ENCODE data around the gene ZDHHC1.

ZDHHC1 gene

DNA sequence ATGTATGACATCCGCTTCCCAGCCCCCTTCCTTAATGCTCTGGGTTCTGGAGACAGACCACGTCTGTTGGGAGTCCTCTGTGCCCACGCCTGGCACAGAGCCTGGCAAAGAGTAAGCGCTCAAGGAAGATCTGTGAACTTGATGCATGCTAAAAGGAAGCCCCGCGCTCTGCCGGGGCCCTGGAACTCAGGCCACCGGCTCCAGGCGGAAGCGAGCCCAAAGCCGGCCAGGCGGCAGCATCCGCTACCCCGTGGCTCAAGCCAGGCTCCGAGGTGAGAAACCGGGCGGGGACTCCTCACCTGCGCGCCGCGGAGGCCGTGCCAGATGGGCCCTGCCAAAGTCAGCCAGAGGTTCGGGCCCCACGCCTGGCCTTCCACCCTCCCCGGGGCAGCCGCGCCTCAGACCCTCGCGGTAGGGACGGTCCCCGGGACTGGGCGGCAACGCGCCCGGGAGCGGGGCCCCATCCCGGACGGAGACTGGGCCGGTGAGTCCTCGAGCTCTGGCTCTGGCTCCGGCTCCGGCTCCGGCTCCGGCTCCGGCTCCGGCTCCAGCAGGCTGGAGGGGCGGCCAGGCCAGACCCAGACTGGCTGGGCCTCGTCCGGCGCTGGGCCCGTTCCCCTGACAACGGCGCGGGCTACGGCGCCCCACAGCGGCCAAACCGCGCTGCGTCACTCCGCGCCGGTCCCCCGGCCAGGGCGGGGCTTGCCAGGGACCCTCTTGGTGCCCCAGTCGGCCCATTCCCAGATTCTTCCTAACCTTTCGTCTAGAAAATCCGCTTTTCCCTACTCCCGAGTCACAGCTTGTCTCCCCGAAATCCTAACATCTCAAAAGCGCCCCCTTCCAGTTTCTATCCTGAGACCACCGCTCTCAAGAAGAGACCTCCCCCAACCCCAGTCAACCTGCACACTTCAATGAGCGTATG, at the start of gene ZDHHC1:
Gene ZDHHC1 (minus strand): TSS at position 606 of the 922 bp plus-strand sequence. CDS start 8,702 bp downstream, outside the sequence.
- no peak for DNase-seq

DNA sequence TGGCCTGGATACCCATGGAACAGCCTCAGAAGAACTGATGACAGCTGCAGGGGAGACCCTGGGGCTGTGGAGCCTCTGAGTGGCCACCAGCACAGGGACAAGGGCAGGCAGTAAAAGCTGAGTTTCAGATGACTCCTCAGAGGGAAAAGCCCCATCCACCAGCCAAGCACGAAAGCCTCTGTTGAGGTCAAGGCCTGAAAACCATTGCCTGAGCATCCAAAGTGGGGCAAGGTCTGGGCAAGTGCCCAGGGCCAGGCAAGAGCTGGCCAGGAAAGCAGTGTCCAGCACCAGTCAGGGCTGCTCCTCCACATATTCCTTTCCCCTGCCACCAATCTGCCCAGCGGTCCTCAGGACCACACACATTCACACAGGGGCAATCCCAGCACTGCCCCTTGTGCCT, 48.3 kb upstream of the ZDHHC1 start:
- no peak for DNase-seq

DNA sequence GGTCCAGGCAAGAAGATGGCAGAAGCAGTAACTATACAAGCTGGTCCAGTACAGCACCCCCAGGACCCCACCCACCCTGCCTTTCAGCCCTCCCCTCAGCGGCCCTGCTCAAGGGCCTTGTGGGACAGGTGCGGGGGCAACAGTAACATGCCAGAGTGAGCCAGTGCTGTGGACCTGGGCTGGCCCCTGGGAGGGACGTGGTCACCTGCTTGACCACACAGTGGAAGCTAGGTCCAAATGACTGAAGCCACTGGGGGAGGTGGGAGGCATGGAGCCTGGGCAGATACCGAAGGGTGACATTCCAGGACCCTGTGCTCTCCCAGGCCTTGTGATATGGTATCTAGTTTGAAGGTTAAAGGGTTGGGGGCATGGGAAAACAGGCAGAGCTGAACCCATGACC, 47.4 kb upstream of the ZDHHC1 start:
- DNase-seq = no peak

DNA sequence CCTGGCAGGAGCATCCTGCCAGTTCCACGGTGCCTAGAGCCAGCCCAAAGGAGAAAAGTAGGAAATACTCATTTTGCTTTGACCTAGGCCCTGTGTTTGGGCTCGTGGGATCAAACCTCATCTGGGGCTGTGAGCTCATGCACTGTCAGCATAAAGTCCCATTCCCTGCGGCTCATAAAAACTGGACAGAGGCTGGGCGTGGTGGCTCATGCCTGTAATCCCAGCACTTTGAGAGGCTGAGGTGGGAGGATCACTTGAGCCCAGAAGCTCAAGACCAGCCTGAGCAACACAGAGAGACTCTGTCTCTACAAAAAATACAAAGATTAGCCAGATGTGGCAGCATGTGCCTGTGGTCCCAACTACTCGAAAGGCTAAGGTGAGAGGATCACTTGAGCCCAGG, 46.8 kb upstream of the ZDHHC1 start:
- no peak for DNase-seq

DNA sequence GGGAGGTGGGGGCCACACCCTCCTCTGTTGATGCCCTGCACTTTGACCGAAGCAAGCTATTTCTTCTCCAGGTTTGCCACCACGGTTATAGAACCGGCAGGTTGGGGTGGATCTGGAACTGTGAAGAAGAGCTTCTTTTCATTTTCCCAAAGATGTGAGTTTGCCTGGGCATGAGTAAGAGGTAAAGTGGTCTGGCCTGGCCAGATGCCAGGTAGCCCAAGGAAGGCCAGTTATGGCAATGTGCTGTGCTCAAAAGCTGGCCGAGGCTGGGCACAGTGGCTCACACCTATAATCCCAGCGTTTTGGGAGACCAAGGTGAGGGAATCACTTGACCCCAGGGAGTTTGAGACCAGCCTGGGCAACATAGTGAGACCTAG, 46.0 kb upstream of the ZDHHC1 start:
- no peak for DNase-seq

DNA sequence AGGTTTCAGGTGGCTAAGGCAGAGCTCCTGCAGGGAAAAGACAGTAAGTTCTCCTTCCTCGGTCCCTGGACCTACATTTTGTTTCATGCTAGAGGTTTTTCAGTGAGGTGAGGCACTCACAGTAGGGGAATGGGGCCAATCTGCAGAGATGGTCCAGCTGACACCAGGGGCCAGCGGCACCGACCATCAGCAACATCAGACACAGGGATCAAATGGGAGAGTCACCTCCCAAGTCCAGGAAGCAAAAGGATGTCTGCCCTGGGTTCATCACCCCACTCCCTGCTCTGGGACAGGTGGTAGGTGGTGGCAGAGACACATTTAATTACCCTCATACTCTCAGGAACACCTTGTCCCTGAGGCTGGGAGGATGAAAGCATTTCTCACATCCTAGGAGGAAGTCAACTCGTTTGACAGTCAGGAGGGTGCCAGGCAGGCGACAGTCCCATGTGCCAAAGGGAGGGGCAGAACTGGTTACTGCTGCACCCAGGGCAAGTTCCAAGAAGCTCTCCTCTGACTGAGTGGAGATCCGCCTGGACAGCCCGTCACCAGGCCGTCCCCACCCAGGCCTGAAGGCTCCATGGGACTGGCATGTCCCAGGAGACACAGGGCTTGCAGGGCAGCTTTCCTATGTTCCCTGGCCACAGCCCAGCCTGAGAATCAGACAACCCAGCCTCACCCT, 45.5 kb upstream of the ZDHHC1 start:
- no peak for DNase-seq

DNA sequence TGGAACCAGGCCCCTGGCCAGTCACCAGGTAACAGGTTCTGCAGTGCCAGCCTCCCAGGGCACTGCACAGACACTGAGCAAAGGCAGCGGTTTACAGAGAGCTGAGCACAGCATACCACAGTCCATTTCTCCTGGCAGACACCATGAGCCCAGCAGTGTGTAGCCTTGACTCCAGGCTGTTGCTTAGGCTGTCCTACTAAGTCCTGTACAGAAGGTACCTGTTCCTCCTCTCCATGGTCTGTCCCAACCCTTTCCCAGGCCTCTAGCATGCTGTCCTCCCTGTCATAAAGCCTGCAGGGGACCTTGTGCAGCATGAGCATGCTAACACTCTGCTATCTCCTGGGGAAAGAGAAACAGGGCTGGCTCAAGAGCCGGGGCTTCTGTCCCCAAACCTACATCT, 44.7 kb upstream of the ZDHHC1 start:
- DNase-seq = no peak

- DNase-seq = no peak
Observed at GRCh38 chr16:67460168-67460567, 43.9 kb upstream of the ZDHHC1 start.

DNA sequence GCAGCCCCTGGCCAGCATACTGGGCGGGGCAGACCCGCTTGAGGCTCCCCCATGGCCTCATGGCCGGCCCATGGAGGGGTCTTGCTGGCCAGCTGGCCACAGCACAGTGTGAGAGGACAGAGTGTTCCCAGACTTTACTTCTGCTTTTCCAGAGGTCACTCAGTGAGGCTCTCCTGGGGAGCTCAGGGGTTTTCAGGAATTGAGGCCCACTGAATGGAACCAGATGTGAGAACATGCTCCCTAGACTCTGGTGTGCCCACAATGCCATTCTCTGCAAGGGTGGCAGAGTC, 43.5 kb upstream of the ZDHHC1 start:
- no peak for DNase-seq

GRCh38 chr16:67459066-67459860, 43.0 kb upstream of the ZDHHC1 start:
- DNase-seq = no peak

DNA sequence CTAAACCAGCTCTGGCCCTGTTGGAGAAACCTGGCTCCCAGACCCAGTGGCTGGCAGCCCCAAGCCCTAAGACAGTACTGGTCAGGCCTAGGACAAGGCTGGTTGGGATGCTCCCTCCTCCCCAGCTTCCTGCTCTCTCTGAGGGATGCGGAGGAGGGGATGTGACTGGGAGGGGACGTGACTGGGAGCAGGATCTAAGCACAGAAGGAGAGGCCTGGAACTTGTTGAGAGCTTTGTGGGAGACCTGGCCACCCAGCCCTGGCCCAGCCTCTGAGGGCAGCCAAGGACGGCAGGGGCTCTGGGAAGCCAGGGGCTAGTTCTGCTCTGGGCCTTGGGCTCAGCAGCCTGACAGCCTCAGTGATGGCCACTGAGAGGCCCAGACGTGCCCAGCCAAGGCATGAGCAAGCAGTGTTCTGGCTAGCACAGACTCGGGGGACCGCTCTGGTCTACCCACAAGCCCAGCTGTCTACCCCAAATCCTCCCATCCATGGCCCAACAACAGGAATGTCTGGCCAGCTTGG, 41.9 kb upstream of the ZDHHC1 start:
- no peak for DNase-seq

- DNase-seq = no peak
Observed at GRCh38 chr16:67457611-67458010, 41.3 kb upstream of the ZDHHC1 start.

GRCh38 chr16:67456391-67457081, 40.3 kb upstream of the ZDHHC1 start:
- DNase-seq = peak; percentile 6

DNA sequence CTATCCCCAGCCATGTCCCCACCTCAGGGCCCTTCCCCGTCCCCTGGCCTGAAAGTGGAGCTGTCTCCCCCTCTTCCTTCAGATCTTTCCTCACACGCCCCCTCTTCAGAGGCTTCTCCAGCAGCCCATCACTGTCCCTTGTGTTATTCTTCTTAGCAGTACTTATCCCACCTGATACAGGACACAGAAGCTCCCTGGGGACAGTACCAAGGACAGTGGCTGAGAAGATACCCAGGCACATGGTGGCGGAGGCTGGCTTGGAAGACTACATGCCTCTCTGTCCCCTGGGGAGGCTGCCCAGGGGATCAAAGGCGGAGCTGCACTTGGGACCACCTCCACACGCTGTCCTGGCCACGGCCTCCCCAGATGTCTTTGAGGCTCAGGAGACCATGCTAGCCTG, 38.6 kb upstream of the ZDHHC1 start:
- no peak for DNase-seq

DNA sequence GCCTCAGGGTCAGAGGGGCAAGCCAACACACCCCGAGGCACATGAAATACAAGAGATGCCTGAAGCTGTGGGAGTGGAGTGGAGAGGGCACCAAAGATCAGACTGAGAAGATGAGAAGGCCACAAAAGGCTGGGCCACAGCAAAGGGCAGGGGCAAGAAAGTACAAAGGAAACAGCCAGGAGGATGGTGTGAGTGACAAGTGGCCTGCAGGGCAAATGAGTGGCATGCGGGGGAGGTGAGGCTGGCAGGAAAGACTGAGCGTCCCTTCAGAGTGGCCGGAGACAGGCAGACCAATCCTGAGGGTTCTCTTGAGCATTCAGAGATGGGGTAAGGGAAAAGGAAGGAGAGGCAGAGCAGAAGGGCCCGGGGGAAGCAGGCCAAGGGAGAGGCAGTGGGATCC, 37.8 kb upstream of the ZDHHC1 start:
- no peak for DNase-seq

DNA sequence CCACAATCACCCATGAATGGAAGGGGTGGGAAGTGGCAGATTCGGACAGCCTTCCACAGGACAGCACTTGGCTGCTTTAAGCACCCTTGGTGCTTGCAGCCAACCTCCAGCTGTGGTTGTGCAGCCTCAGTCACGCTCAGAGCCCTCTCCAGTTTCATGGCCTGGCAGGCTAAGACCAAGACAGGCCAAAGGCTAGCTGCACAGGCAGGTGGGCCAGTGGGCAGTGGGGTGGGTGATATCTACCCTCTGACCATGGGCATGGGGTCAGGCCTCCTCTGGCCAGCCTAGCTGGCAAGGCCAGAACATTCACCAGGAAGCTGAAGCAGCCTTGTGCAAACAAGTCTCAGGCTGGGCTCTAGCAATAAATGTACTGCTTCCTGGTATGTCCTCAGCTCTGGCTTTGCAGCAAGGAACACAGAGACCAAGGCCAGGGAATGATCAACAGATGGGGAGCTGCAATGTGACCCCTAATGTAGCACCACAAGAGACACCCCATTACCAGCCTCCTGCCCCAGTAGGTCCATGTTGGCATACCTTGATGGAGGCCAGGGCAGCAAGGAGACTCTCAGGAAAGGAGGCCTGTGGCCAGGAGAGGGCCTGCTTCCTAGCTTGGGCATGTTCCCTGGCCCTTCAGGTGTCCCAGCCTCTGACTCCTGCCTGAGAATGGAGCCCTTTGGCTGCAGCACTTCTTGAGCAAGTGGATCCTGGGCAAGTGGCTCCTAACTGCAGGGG, 35.6 kb upstream of the ZDHHC1 start:
- DNase-seq = no peak

DNA sequence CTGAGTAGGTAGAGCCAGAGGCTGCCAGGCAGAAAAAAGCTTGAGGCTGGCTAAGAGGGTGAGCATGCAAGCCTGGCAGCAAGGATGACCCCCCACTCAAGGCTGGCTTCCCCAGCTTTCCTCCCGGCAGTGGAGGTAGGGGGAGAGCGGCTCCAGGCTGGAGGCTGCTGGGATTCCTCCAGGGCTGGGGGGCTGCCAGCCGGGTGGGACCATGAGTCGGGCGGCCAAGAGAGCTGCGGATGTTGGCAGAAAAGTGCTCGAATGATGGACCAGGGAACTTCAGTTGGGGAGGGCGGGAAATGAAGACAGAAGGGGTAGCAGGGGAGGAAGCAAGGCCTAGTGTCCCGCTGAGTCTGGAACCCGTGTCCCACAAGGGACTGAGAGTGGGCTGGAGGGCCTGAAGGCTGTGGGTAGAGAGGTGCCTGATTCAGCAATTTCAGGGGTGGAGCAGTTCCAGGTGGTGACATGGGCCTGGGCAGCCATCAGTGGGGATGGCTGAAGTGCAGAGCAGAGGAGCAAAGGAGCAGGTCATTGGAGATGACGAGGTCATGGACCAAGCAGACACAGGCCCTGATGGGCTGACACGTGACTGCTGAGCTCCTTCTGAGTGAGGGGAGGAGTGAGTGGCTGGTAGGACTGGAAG, 34.9 kb upstream of the ZDHHC1 start:
- no peak for DNase-seq

DNA sequence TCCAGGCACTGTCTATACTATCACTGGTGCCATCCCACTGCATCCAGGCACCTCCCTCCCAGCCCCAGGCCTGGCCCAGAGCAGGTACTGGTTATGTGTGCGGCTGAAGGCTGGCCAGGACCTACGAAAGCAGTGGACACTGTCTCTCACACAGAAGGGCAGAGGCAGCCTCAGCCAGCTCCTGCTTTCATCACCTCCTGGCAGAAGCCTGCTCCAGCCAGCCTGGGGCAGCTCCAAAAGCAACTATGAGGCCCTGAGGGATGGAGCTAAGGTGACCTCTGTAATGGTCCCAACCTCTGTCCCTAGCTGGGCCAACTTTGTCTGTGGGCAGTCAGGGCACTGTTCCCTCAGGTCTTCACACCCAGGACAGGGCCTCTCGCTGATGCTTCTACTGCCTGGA, 33.5 kb upstream of the ZDHHC1 start:
- no peak for DNase-seq

- no peak for DNase-seq
Observed at GRCh38 chr16:67449336-67449735, 33.1 kb upstream of the ZDHHC1 start.

- no peak for DNase-seq
Observed at GRCh38 chr16:67448580-67448979, 32.3 kb upstream of the ZDHHC1 start.

DNA sequence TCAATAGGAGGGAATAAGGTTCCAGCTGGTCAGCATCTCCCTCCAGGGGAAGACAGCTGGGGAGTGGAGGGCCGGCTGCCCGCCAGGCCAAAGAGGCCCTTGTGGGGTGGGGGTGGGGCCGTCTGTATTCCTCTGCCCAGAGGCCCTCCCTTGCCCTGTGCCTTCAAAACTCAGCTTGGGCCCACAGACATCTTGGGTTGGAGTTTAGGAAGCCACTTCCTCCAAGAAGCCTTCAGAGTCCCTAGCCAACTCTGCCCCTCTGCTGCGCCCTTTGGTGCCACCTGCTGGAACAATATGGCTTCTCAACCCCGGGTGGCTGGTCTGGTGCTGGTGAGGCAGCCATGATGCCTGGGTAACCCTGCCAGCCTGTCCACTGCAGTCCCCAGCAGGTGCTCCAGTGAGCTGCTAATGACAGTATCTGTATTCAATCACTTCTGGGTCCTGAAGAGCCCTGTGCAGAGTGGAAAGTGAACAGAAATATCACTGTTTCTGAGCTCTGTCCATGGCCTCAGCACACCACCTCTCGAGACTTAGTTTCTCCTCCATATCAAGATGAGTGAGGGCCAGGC, 31.3 kb upstream of the ZDHHC1 start:
- DNase-seq = peak; percentile 80
